ENCODE data around the gene CMSS1.

Gene CMSS1

DNA sequence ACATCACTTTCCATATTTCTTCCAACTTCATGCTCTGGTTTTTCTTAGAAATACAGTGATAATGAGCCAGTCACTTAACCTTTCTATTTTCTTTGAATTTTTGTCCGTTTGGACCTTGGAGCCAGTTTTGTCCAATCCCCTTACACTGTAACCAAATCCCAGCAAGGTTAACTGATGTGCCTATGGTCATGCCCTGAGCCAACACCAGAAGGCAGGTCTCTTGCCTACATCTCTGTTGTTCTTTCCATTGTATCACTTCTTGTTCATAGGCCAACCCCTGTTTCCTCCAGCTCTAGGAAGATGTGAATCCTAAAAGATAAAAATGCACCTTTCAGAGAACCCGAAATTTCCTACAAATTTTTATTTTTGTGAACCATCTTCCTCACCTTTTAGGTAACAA is 122.7 kb downstream of the CMSS1 start:
- DNase-seq, result no peak

DNA sequence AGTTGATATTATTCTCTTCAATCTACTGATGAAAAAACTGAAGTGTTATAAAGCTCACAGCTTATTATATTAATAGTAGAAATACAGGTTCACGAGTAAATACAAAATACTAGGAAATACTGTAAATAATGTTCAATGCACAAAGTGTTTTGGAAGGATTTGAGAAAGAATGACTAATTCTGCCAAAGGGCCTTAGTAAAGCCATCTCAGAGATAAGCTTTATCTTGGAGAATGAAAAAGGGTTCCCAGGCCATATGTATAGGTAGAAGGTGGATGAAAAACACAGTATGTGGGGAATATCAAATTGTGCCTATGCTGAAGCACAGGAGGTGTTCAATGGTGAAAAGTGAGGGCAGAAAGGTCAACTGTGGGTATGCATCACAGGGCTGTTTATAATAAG is 123.5 kb downstream of the CMSS1 start:
- no peak for DNase-seq

DNA sequence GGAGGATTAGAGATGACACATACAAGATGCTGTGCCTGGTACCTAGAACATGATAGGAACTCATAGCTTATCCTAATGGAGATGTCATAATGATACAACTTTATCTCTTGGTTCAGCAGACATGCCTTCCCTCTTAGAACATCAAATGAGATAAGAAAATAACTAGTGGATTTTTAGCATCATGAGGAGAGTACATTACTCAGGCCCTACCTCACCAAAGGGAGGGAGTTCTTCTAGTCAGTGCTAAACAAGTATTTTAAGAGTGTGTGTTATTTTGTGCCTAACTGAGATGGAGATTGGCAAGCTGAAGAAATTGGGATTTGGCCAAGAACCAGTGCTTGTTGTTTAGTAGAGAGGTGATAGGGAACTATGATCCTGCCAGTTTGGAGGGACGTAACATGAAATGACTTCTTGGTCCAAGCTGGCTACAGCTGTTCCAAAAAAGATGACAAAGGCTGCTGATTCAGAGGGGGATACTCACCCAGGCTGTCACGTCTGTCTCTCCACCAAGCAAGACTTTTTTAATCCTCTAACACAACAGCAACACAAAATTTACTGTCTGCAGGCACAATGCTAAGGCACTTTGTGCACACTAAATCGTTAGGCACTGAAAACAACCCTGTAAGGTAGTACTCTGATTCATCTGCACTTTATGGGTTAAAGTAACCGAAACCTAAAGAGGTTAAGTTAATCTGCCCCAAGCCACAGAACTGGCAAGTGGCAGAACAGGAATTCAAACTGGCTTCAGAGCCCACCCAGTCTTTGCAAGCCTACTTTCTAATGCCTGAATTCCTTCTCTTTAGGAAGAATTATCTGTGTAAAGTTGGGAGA is 126.5 kb downstream of the CMSS1 start:
- DNase-seq, result no peak

DNA sequence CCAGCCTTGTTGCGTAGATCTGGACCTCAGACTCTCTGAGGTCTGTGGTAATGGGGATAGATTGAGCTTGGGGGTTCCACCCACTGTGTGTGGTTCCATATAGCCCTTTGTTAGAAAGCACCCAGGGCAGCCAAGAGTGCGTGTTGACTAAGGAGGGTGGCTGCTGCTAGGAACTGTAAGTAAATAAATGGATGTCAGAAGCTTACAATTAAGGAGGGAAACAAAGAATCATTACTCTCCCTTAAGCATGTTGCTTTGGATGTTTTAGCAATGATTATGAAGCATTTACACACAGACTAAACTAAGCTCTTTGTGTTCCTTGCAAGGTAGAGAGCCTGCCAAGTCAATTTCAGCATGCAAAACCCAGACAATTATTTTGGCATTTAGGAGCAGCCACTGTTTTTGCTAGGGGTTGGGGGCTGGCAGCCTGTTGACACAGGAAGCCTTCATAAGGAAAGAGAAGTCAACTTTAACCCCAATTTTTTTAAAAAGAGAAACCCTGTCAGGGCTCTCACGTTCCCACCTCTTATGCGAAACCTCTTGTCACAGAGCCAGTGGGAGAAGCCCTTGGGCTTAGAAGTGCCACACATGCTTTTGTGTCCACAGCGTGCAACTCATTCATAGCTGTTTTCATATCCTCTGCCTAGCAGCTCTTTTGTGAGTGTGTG is 127.8 kb downstream of the CMSS1 start:
- DNase-seq, result no peak

DNA sequence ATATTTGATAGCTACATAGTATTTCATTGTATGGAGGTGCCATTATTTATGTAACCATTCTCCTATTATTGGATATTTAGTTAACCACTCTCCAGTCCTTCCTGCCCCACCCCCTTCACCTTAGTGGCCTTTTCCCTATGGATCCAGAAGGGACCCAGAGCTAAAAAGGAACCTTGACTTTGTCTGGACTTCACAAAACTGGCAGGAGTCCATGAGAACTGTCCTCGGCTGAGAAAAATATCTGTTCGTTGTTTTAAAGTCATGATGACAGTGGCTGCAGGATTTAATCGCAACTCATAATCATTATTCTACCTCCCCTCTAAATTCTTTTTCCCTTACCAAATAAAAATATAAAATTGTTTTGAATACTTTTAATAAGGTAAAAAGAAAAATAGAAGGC is 129.7 kb downstream of the CMSS1 start:
- DNase-seq, result no peak

DNA sequence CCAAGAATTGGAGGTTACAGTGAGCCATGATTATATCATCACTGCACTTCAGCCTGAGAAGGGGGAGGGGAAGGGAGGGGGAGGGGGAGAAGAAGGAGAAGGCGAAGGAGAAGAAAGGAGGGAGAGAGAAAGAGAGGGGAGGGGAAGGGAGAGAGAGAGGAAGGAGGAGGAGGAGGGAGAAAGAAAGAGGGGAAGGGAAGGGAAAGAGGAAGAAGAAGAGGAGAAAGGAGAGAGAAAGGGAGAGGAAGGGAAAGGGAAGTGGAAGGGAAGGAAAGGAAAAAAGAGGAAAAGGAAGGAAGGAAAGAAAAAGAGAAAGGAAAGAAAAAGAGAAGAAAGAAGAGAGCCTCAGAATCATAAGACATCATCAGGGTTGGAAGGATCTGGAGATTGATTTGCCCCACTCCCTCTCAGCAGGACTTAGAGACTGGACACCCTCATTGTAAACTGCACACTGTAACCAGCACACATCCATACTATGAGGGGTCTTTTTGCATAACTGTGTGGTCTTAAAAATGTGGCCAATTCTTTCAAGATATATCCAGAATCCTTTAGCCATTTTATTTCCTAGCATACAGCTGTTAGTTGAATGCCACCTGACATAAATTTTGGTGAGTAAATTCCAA is 130.9 kb downstream of the CMSS1 start:
- DNase-seq, result no peak

DNA sequence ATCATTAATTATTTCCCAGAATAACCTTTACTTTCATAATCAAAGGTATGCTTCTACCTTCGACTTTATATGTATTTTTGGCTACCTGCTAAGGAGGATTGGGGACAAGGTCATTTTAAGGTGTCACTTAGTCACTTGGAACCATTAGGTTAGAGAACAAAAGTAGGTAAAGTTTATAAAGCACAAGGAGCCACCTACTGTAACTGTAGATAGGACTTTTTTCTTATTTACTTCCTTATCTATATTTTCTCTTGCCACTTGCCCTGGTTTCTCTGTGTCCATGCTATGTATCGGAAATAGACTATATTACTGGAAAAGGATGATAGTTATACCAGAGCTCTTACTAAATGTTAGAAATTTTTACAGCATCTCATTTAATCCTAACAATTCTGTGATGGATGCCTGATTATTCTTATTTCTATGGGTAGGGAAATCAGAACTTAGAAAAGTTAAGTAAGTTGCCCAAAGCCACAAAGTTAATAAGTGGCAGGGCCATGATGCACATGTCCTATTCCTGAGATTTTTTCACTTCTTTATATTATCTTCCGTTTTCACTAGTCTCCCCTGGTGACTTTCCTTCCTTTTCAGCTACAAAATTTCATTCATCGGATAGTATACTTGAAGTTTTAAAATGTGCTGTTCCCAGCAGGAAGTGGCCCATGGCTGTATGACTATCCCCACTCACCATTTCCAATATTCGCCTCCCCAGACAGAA is 132.5 kb downstream of the CMSS1 start:
- DNase-seq, result no peak

DNA sequence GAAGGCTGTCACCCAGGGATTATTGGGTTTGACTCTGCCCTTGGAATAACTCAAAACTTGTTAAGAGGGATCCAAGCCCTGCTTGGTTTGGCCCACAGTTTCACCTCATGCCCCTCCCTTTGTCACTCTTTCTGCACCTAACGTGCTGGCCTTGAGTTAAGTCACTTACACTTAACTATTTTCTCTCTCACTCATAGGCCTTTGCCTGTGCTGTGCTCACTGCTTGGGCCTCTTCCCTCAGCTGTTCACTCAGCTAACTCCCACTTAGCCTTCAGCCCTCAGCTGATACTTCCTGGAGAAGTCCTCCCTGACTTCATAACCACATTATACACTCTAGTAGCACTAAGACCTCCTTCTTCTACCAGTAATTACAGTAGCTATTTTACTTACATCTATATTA is 133.3 kb downstream of the CMSS1 start:
- DNase-seq, result no peak

DNA sequence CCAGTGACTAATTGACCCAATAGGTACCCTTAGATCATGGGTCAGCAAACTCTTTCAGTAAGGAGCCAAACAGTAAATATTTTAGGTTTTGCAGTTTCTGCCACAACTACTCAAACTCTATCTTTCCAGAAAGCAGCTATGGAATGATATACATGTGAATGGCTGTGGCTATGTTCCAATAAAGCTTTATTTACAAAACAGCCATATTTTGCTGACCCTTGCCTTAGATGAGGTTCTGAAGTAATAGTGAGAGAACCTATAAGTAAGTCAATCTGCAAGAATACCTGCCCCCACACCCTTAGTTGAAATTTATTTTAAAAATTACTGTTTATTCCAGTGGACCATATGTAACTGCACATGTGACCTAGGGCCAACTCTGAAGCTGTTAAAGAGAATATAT is 134.0 kb downstream of the CMSS1 start:
- no peak for DNase-seq

DNA sequence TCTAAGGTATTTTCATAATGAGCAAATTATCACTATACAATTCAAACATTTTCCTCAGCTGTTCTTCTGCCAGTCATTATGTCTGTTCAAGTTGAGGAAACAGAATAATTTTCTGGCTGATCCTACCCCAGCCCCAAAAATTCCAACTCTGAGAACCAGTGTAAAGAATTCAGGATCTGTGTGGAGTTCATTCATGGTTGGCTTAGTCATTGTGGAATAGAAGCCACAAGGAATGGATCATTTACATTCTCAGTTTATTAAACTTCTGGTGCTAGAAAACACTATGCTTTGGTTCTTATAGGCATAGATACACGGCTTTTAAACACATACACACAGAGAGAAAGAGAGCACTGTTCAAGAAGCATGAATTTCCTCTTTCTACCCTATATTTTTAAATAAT is 134.6 kb downstream of the CMSS1 start:
- DNase-seq, result no peak

DNA sequence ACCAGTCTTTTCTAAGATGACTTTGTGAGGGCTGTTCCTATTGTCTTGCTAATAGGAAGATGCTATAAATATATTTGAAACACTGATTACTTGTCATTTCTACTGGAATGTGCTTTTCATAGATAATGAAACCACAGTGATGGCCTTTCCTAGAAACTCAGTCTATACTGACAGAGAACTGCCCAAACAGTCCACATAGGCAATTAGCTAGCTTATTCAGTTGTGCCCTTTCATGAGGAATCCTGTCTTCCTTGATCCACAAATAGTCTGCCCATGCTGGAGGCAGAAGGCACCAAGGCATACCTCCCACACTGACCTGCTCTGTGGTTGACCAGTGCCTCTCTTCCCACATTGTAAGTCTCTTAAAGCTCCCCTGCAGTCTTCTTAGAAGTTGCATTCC is 135.9 kb downstream of the CMSS1 start:
- no peak for DNase-seq

DNA sequence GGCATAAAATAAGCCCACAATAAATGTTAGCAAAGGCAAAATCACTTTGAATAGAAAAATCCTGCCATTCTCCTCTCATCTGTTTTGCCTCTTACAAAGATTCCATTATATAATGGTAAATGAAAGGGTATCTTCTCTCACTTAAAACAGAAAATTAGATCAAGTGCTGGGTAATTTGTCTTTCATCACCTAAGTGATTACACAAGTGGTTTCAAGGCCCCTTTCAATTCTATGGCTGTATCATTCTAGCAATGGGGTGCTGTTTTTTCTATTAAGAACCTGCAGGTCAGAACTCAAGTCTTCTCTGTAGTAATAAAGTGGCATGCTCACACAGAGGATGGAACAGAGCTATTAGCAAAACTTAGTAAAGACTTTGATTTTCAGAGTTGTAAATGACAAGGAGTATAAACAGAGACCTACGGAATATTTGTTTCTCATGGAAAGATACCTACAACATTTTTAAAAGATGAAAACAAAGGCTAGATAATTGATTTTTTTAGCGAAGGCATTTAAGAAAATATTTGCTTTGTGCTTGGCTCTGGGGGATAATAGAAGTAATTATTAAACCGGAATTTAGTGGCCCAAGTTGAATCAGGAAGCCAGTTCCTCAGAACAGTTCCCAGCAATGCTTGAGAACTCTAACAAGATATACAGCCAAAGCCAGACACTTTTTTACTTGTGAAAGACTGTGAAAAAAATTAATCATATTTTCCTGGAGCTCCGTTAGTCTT is 137.4 kb downstream of the CMSS1 start:
- no peak for DNase-seq

DNA sequence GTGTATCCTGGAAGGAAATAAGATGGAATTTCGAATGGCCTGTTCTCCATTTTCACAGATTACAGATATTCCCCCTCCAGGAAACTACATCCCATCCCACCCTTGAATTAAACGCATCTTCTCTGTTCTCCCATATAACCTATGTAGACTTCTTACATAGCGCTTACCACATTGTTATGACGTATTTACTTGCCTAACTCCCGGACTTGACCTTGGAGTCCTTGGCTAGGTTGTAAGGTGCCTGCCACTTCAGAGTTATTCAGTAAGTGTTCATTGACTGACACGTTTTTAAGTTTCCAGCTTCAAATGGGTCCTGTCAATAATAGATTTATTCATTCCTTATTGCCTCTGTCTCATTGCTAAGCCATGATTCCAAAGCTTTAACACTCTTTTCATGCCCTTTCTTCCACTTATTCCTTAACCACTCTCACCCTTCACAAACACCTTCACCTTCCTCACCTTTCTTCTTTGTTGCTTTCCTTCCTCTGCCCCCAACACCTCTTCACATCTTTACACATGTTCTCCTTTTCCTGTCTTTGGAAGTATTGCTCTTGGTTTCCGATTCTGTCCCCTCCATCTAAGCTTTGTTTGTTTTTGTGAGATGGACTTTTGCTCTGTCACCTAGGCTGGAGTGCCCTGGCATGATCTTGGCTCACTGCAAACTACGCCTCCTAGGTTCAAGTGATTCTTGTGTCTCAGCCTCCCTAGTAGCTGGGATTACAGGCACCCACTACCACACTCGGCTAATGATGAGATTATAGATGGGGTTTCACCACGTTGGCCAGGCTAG is 138.3 kb downstream of the CMSS1 start:
- no peak for DNase-seq

DNA sequence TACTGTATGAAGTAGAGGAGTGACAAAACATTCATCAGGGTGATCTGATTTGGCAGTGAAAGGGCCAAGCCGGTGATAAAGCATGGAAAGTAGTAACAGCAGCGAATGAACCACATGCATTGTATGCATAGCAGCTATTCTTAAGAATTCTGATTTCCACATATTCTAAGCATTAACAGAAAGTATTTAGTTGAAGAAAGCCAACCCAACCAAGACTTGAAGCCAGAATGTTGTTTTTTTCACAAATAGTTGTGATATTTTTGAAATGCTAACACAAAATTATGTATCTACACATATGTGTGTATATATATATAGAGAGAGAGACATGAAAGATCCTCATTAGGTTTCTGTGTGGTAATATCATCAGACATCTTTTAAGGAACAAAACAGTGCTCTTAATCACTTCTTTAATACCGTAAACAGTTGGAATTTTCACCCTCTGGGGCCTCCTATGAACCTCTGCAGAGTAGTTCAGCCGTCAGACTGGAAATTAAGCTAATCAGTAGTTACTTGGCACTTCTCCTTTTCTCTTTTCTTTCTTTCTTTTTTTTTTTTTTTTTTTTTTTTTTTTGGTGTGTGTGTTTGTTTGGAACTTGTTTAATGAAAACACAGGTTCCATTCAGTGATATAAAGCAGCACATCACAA is 139.6 kb downstream of the CMSS1 start:
- no peak for DNase-seq

DNA sequence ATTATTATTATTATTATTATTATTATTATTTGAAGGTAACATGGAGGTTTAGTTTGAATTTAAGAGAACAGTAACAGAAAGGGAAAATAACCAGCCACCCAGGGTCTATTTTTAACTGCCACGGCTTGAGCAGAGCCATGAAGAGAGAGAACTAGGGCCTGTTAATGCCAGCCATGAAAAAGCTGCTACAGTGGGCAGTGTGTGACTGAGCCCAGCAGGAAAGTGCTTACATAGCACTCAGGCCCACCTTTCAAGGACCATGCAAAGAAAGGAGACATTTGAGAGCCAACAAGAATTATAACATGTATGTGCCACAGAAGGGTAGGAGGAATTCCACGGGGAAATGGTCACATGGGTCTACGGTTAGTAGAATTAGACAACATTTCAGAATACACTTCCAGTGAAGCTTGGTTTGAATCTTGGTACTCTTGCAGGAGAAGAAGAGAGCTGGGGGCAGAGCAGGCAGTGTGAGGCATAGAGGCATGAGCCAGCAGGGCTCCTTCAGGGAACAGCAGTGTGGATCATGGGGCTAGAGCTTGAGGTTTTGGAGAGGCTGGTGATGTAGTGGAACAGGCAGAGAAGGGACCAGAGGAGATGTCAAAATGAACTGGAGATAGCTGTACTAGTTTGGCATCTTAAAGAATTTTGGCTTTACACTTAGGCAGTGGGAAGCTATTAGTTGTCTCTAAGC is 140.7 kb downstream of the CMSS1 start:
- DNase-seq, result no peak

DNA sequence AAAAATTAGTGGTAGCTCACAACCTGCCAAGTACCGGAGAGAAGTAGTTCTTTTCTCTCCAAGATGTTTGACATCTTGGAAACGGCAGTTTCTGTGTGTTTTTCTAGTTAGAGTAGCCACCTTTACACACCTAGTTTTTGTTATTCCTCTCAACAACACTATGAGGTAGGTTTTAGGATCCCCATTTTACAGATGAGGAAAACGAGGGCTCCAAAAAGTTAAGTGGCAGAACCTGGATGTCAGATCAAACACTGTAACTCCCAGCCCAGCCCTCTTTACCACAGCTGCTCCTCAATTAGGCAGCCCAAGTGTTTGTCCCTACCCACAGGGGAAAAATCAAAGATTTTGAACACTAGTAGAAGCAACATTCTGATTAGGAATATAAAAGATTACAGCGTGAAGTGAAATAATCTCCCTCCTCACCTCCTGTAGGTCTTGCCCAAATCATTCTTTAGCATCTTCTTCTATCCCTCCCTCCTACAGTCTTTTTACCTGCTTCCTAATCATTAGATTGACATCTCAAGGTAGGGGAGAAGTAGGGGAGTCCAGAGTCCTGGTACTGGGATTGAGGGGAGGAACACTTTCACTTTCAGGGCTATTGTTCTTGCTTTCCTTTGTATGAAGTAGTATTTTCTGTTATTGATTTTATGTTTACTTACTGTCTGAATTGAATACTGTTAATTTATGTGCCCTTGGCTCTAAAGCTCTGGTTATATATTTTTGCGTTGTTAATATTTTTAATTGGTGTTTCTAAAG is 142.6 kb downstream of the CMSS1 start:
- no peak for DNase-seq

DNA sequence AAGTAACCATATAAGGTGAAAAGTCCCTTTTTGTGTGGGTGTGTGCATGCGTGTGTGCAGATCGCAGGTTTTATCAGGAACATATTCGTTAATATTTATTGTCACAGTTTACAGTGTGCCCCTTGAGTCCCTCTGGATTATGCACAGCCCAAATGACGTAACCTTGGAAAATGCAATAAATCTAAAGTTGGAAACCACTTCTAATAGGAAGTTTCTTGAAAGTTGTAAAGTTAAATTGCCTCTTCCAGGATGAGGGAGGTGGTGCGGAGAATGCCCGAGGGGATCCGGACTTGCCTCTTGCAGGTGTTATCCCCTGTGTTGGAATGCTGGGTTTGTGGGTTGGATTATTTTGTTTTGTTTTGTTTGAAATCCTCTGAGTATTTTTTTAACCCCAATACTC is 143.3 kb downstream of the CMSS1 start:
- DNase-seq, result no peak

DNA sequence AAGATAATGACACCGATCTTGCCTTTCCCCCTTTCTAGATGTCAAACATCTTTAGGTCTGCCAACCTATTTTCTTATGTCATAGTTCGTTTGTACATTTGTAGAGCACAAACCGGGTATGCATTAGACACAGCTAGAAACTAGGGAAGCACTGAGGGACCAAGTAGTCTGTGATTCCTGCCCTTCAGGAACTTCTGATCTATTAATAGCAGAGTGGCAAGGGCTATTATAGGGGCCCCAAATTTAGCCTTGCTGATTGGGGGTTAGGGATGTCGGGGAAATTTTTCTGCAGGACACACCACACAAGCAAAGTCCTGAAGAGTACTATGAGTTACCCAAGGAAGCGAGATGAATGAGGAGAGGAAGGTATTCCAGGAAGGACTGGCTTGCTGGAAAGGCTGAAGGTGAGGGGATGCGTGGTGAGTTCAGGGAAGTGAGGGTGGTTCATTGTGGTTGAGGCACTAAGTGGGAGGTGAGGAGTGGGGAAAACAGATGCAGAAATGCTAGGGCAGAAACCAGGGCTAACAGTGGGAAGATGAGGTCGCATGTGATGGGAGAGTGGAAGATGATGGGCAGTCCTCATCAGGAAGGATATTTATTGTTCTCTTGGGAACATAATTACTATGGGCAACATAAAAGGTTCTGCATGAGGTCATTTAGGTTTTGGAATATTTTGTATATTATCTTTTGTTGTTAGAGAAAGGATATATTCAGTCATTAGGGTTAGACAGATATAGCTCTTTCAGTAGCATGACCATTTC is 144.3 kb downstream of the CMSS1 start:
- DNase-seq, result no peak

DNA sequence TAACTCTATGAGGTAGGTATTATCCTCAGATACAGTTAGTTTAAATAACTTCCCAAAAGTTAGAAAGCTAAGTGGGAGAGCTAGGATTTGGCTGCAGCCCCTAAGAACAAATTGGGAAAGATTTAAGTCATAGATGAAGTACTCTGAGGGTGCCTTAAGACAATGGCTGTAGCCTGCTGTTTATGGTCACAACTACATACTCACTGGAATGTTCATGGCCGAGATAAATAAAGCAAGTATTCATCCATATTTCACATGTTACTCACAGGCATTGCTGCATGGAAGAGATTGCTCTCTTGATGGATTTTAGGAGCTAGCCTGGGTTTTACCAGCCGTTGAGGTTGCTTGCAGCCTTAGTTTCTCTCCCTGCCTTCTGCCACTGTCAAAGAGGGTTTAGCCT is 145.0 kb downstream of the CMSS1 start:
- no peak for DNase-seq

Data from cortex of kidney (tissue), 1 donor.